ENCODE results near the gene CCN6. TPM values are rescaled to one million over a fixed set of nuclear protein-coding genes. Genes with fewer than 3 reads are reported as not detected.

The CCN6 gene
- total RNA-seq, 1 donor from 2014 or later, result not detected

DNA sequence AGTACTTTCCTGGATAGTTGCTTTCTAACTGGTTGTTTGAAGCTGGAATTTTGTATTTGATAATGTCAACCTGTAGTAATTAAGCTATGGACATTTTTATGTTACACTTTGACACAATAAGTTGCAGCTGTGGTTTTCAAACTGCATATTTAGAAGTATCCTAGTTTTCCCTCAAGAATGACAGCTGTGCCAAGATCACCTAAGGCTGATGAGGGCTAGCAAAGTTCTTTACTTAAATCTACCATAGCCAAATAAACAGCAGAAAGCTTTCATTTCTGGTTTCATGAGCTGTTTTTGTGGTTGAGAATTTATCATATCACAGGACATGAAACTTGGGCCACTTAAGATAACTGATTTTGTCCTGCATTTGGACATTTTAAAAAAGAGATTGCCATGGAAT is 64.1 kb downstream of the CCN6 start:
- TF ChIP-seq, protein P1, sequence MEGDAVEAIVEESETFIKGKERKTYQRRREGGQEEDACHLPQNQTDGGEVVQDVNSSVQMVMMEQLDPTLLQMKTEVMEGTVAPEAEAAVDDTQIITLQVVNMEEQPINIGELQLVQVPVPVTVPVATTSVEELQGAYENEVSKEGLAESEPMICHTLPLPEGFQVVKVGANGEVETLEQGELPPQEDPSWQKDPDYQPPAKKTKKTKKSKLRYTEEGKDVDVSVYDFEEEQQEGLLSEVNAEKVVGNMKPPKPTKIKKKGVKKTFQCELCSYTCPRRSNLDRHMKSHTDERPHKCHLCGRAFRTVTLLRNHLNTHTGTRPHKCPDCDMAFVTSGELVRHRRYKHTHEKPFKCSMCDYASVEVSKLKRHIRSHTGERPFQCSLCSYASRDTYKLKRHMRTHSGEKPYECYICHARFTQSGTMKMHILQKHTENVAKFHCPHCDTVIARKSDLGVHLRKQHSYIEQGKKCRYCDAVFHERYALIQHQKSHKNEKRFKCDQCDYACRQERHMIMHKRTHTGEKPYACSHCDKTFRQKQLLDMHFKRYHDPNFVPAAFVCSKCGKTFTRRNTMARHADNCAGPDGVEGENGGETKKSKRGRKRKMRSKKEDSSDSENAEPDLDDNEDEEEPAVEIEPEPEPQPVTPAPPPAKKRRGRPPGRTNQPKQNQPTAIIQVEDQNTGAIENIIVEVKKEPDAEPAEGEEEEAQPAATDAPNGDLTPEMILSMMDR (IDR thresholded peaks at IDR 0.05; ENCODE audit: borderline replicate concordance), result no peak
- H3K27me3 ChIP-seq (ENCODE audit: low read depth), result no peaks in the 10 kb centered on the region
- no peak for DNase-seq
- H3K4me3 ChIP-seq, result no peak overlapping the region
- no peaks in the 10 kb centered on the region for H3K9me3 ChIP-seq (replicated peaks)
- peaks cover 97% of the 10 kb centered on the region for H3K36me3 ChIP-seq
- intact Hi-C loops (cut with micrococcal nuclease), result no loop called here
- peaks cover 17% of the 10 kb centered on the region for H3K4me1 ChIP-seq
- no peak overlapping the region for H3K27ac ChIP-seq (replicated peaks)

Other genes starting within 250 kb of the CCN6 start
- 46.3 TPM for gene FYN, start 180.7 kb upstream of the CCN6 start, total RNA-seq
- 28.5 TPM for gene TUBE1, start 33.4 kb downstream of the CCN6 start, total RNA-seq
- gene FAM229B, start 33.5 kb downstream of the CCN6 start, total RNA-seq, result 69.5 TPM
- gene LAMA4, start 200.5 kb downstream of the CCN6 start, total RNA-seq, result 103 TPM

Data from left ventricle myocardium inferior (tissue), 1 donor.